Measurements from ENCODE around the gene COG5.

DNA sequence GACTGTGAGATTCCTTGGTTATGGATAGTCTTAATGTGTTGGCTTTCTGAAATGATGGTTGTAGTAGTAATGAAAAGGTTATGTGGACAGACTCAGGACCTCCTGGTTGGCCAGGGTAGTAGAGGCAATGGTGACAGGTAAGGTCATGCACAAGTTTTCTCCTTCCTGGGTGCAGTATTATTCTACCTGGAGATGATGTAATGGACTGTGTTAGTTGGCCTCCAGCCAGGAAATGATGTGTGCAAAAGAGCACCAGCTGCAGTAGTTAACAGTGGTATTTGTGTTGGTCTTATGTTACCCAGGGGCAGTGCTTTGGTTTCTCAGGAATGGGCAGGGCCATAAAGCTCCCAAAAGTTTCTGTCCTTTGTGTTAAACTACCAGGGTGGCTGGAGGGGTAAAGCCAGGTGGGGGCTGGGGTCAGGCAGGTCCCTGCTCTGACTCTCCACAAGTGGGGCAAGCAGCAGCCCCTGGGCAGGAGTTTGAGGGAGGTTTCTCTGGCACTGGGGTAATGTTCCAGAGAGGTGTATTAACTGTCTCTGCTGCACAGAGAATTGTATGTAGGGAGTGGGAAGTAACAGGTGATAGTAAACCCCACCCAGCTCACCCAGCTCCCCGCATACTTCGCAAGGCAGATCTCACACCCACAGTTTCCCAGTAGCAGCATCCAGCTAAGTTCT, 57.6 kb downstream of the COG5 start:
- TF ChIP-seq ZSCAN16 (tag by site-specific recombination; IDR thresholded peaks at IDR 0.05) (no peak), ZBTB8A (tag by site-specific recombination; IDR thresholded peaks at IDR 0.05) (no peak), ZNF626 (tag by site-specific recombination; IDR thresholded peaks at IDR 0.05) (no peak), ZBTB21 (tag by site-specific recombination; IDR thresholded peaks at IDR 0.05) (no peak), ZNF747 (tag by site-specific recombination; IDR thresholded peaks at IDR 0.05) (no peak)
- TF ChIP-seq, protein P1, sequence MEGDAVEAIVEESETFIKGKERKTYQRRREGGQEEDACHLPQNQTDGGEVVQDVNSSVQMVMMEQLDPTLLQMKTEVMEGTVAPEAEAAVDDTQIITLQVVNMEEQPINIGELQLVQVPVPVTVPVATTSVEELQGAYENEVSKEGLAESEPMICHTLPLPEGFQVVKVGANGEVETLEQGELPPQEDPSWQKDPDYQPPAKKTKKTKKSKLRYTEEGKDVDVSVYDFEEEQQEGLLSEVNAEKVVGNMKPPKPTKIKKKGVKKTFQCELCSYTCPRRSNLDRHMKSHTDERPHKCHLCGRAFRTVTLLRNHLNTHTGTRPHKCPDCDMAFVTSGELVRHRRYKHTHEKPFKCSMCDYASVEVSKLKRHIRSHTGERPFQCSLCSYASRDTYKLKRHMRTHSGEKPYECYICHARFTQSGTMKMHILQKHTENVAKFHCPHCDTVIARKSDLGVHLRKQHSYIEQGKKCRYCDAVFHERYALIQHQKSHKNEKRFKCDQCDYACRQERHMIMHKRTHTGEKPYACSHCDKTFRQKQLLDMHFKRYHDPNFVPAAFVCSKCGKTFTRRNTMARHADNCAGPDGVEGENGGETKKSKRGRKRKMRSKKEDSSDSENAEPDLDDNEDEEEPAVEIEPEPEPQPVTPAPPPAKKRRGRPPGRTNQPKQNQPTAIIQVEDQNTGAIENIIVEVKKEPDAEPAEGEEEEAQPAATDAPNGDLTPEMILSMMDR (tag by site-specific recombination; IDR thresholded peaks at IDR 0.05) = no peak

Data from HEK293 (cell line).